Stimulated activated CD4-positive, alpha-beta T cell treated with anti-CD3 and anti-CD28 coated beads, TNF-alpha, amount 100 ng/mL, for 1 hour (primary cell): ENCODE data around the gene METAP1D.

Experiments used
- DNase-seq, 3 donors: peaks; one replicate each; pipeline ENCODE4 v3.0.0-alpha.2; 2020; ENCODE audit warnings: low read depth in 3 of 3, low spot score in 1 of 3

Gene METAP1D

DNA sequence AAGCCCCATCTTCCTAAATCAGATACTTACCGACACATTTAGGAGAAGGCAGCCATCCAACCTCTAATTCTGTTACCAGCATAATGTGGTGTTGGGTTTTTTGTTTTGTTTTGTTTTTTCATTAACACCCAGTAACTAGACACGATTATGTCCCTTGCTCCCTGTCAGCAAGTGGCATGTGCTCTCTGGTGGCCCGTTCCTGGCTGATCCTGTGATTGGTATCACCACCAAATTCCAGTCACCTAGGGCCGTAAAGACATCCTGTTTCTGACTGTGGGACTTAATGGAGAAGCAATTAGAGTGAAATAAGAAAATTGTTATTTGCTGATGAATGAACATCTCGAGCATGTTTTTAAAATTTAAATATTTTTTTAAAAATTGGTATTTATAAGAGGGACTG lies 79.7 kb downstream of the METAP1D start:
- DNase-seq: no peak

DNA sequence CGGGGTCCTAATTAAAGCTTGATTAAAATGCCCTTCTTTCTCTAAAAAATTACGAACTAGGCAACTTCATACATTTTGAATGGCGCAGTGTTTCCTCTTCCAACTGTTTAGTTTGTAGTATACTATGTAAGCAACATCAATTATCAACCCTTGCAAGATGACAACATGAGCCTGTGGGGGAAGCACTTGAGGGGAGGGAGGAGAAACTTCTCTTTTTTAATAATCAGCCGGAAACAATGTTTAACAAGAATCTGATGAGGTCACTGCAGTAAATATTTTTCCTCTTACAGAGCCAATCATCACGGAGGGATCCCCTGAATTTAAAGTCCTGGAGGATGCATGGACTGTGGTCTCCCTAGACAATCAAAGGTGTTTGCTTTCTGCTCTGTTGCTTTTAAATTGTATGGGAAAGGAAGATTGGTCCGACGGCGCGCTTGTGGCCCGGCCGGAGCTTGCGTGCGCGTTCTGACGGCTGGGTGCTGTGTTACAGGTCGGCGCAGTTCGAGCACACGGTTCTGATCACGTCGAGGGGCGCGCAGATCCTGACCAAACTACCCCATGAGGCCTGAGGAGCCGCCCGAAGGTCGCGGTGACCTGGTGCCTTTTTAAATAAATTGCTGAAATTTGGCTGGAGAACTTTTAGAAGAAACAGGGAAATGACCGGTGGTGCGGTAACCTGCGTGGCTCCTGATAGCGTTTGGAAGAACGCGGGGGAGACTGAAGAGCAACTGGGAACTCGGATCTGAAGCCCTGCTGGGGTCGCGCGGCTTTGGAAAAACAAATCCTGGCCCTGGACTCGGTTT lies 80.3 kb downstream of the METAP1D start:
- no peak for DNase-seq

DNA sequence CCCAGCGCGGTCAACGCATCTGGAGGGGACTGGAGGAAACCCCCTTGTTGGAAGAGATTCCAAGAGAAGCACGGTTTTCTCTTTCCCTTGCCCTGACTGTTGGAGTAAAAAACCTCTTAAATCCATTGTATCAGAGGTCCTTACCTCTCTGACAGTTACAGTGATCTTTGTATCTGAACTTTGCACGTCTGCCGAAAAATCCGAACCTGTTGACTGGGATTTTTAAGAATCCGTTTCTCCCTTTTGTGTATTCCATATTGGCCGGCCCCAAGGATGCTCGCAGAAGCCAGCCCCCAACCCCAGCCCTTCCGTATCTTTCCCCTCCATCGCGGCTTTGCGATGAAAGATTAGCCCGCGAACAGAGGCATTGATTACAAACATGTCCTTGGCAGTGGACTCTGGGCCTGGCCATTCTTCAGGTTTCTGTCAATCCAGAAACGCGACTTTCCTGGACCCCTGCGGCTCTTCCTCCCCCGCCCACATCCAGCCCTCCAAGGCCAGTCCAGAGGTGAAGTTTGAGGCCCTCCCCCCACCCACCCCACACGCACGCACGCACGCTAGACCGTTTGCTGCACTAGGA lies 81.0 kb downstream of the METAP1D start:
- DNase-seq: no peak

DNA sequence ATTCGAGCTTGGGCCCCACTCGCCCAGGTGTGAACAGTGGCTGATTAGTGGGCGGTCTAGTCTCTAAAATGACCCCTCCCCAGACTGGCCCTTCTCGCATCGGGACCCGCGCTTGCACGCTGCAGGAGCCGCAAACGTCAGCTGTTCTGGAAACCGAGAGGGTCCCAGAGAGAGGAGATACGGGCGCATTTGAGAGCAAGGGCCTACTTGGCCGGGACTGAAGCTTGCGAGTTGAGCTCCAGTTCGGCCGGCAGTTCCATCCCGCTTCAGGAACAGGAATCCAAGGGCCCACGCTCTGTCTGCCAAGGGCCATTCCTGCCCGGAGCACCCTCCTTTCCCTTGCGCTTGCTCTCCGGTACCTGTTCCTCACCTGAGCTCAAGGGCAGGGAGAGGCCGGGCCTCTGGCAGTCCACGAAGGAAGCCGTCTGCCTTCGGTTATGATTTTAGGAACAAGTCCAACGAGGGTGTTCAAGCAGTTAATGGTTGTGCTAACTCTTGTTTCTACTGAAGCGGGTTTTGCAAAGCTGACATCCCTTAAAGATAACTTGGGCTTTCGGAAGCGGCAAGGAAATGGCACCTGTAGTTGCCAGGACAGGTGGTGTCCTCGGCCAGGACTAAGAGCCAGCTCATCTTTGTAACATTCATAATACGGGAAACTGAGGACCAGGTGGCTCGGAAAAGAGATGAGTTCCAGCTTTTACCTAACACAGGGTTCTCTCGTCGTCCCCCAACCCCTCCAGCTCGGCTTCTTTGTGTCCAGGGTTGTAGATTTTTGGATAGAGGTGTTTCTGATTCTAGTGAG lies 81.7 kb downstream of the METAP1D start:
- DNase-seq: no peak

DNA sequence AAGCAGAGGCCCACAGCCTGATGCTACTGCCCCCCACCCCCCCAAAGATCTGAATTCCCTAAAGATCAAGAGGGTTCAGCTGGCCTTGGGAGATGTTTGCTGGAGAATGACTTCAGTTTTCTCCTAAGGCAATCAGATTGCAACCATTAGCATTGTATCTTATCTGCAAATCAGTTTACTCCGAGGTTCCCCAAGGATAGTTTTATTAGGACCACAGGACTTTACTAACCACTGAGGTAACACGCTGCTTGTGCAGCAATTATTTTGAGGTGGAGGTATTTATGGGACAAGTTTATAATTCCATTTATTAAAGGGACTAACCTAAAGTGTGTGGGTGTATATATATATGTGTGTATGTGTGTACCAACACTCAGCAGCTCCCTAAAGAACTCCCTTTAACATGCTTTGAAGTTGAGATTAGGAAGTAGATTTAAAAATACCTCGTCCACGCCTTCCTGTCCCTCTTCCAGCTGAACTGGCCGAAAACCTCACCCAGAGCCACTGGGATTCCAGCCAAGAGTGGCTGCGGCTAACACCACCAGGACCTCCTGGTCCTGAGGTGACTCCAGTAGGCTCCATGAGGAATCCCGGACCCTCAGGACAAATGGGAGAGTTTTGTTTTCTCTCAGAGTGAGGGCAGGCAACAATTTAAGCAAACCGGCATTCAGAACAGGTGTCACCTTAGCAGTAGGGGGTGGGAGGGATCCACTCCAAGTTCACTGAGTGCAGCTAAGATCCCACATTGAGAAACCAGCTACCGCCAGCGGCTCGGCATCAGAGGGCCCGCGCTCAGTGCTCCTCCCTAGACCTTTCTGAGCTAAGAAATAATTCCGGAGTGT lies 82.6 kb downstream of the METAP1D start:
- no peak for DNase-seq

DNA sequence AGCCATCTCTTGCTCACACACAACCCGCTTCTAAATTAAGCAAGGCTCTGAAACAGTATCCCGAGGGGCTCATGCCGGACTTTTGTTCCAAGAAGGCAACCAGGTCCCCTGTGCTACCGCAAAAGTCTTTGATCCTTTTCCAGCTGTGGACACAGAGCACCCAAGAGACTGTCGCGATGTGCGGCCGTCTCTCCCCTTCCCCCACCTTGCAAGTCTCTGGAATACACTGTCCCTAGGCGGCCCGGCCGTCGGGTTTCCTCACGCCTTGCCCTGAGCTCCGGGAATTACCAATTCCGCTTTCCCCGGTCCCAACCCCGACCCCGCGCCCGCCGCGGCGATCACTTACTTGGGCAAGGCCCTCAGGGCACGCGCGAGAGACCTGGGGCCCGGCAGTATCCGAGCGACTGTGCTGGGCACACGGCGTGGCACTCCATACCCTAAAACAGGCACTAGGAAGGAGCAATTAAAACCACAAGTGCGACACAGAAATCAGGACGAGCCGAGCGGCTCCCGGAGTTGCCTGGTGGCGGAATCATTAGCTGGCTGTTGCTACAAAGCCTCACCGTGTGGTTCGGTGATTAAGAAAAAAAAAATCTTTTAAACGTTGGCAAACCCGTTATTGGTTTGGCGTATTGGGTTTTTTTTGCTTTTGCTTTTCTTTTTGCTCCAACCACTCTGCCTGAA lies 83.3 kb downstream of the METAP1D start:
- no peak for DNase-seq

DNA sequence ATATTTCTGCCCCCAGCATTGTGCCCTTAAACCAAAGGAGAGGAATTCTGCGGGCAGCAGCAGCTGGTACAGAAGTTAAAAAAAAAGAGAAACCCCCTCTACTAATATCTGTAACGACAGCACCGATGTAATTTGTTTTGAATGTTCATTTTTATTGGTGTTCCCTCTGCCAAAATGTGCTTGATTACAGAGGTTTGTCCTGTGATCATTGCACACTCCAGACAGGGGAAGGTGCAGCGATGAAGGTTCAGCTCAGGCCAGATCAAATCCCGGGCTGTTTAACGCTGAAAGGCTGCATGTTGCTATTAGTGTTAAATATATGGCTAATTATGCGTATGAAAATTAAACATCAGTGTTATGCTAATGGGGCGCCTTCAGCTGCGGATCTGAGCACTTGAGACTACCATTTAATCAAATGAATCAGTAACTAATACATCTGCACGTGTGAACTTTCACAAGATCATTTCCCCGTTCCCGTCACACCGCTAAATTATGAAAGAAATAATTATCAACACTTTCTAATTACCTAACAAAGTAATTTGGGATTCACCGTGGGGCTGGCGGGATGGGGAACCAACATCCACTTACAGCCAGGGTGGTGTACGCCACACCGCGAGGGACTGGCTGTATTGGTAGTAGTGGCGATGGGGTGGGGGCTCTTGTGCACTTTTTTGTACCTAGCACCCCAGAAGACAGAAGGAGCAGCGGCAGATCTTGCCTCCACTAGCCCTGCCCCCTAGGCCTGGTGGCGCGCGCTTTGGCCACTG lies 84.1 kb downstream of the METAP1D start:
- no peak for DNase-seq

DNA sequence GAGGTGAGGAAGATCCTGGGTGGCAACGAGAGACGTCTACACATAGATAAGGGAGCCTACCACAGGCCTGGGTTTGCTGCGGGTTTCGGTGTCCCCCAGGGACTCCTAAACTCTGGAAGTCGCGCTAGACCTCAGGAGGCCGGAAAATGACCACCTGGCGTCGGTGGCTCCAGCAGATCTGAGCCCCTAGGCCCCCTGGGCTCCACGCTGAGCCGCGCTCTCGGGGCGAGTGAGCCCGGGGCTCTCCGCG lies 84.6 kb downstream of the METAP1D start:
- no peak for DNase-seq

DNA sequence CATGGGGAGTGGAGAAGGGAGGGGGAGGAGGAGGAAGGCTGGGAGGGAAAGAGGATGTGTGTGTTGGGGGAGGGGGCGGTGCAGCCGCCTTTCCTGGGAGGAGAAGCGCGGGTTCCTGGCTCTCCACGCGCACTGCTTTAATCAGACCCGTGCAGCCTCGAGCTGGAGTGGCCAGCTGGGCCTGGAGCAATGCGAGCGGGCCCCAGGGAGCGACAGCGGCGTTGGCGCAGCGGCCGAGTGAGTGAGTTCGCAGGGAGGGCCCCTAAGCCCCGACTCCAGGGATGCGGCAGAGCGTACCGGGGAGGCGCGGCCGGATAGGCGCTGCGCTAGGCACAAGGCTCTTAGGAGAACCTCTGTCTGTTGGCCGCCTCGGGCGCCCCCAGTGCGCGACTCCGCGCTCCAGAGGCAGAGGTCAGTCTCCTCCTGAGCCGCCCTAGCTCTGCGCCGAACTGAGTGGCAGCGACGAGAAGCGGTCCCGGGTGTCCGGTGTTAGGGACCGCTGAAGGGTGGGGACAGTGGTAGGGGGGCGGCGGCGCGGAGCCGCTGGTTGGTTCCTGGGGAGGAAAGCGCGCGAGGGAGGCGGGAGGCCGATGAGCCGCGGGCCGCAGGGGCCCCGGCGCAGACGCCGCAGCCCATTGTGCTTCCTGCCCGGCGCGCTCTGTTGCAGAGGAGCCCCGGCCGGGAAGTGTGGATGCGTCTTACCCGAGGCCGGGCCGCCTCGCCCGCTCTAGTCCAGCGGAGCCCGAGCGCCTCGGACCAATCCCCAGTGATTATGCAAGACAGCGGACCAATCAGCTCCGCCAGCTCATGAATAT lies 85.1 kb downstream of the METAP1D start:
- no peak for DNase-seq

DNA sequence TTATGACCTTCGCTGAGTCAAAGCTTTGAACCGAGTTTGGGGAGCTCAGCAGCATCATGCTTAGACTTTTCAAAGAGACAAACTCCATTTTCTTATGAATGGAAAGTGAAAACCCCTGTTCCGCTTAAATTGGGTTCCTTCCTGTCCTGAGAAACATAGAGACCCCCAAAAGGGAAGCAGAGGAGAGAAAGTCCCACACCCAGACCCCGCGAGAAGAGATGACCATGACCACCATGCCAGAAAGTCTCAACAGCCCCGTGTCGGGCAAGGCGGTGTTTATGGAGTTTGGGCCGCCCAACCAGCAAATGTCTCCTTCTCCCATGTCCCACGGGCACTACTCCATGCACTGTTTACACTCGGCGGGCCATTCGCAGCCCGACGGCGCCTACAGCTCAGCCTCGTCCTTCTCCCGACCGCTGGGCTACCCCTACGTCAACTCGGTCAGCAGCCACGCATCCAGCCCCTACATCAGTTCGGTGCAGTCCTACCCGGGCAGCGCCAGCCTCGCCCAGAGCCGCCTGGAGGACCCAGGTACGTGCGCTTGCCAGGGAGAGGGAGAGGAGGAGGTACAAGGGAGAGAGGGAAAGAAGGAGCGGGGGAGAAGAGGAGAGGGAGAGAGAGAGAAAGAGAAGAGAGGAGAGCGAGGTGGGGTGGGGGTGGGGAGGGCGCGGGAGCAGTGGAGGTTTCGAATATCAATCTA lies 85.9 kb downstream of the METAP1D start, which contains the start of gene DLX1:
Gene DLX1 (plus strand): TSS at position 48 of the 700 bp plus-strand sequence. CDS start 171 bp downstream, at position 219.
- DNase-seq: no peak

DNA sequence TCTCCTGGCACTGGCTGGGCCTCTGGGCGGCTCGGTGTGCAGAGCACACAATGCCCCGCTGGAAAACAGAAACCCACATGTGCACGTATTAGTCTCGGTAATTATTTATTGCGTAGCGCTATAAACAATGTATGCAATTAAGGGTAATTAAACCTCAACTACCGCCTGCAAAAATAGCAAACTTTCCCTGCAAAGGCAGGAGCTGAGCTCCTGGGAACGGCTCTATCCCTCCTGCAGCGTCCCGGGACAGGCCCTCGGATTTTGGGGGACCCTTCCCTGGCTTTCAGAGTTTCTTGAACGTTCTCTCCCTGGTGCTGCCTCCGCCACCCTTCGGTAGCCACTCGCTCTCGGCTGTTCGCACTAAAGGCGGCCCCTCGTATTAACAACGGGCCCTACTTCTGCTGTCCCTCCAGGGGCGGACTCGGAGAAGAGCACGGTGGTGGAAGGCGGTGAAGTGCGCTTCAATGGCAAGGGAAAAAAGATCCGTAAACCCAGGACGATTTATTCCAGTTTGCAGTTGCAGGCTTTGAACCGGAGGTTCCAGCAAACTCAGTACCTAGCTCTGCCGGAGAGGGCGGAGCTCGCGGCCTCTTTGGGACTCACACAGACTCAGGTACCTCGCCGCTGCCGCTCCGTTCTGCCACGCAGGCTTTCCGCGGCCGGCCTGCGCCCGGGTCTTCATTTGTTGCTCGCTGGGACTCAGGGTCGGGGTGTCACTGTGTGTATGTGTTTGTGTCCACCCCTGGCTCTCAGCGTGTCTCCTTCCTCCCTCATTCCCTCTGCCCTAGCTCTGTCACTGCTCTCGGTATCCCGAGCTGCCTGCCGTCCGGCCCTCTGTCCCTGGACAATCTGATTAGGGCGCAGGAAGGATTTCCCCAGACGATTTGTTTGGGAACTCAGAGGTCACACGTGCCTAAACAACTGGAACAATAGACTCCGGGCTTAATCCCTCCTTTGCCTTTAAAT lies 86.8 kb downstream of the METAP1D start:
- DNase-seq: no peak

DNA sequence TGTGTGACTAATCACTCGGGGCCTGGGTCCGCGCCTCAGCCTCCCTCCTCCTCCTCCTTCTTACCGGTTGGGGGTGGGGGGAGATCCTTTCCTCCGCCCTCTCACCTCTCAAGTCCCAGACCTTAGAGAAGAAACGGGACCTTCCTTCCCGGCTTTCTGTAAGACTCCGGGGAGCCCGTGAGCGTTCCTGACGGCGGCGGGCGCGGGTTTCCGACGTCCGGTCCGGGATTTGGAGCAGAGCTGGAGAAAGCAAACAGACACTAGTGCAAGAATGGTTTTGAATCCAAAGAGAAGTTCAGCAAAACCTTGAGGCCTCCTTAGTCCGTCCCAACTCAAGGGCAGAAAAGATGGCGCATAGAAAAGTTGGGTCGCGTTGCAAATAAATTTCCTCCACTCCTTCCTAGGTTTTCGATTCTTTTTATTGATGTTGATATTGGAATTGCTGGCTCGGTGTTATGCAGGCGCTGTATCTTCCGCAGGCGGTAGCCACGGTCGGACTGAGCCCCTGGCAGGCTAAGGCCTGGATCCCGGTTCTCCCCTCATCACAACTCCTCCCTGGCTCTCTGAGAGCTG lies 87.5 kb downstream of the METAP1D start:
- no peak for DNase-seq

DNA sequence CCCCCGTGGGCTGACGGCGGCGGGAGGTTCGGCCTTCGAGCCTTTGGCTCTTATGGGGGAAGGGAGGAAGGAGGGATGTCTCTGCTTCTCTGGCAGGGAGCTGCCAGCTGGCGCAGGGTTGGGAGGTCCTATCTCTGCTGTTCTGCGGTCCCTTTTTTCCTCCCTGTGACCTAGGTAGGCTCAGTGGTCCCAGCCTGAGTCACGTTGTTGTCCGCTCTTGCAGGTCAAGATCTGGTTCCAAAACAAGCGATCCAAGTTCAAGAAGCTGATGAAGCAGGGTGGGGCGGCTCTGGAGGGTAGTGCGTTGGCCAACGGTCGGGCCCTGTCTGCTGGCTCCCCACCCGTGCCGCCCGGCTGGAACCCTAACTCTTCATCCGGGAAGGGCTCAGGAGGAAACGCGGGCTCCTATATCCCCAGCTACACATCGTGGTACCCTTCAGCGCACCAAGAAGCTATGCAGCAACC lies 88.1 kb downstream of the METAP1D start:
- no peak for DNase-seq

DNA sequence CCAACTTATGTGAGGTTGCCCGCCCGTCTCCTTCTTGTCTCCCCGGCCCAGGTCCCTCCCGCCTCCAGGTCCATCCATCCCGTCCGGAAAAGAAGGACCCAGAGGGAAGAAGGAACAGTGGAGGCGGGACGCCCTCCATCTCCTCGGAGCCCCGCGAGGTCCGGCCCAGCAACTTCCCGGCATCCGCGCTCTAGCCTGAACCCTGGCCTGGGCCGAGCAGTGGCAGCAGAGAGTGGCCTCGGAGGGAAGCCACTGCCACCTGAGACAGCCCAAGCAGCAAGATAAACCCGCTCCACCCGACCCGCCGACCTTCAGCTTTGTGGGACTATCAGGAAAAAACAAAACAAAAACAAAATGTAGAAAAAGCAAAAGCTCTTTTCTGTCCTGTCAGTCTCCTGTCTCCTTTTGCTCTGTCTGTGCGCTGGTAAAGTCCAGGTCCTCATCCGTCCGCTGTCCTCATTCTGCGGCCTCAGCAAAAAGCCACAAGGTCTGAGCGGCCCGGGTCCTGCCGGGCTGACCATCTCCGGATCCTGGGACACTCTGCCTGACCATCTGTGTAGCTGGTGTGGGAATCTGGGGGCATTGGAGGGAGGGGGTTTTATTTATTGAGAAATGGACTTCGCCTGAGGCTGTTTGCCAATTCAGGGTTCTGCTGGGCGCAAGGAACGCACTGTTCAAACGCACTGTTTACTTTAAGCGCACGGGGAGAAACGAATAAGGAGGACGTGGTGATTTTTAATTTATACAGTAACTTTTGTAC lies 88.7 kb downstream of the METAP1D start:
- no peak for DNase-seq

DNA sequence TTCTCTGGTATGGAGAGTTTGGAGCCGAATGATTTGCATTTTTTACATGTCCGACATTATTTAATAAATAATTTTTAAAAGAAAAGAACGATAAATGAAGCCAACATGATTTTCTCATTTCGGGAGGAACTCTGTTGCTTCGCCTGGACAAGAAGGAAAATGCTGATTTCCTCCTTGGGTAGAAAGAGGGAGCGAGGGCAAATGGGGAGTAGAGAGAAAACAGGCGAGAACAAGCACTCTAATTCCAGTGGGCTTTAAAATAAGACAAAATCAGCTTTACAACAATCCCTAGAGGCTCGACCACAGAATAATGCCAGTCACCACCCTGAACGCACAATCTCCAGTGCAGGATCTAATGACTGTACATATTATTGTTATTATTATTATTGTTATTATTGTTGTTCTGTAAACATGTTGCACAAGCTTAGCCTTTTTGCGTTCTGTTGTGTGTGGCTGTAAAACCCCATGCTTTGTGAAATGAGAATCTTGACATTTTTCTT lies 89.3 kb downstream of the METAP1D start:
- DNase-seq: no peak

DNA sequence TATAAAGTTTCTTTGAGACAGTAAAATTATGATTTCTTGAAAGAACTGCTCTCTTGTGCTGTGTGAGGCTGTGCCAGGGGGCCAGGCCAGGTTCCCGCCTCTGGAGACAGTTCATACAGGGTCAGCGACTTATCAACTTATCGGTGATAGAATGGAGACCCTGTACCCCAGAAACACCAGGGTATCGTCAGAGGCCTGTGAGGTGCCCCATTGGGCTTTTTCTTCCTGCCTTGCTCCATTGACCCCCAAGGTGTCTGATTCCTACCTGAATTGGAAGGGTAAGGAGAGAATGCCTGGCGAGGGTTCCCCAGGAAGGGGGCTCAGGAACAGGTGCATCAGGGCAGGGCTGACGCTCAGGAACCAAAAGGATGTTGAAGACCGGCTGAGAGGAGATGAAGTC lies 89.9 kb downstream of the METAP1D start:
- no peak for DNase-seq
